Gastrocnemius medialis (tissue), 4 donors: ENCODE data around the gene SFMBT2. TPM values are rescaled to one million over a fixed set of nuclear protein-coding genes. Genes with fewer than 3 reads are reported as not detected.

Source experiments
- ATAC-seq, 2 donors: fragments of 150-250 bp; one replicate each; pipeline ENCODE4 v1.9.1; 2016
- DNase-seq, 2 donors: peaks; one replicate each; pipeline ENCODE4 v3.0.0-alpha.2; 2019
- H3K27ac ChIP-seq, 4 donors: fragments of 200-600 bp; sonication (generic); 1 replicate in 1 of 4; 2 replicates in 3 of 4; pipeline ENCODE4 v1.5.1; 2016 to 2018; ENCODE audit warnings: mild to moderate bottlenecking in 2 of 4, moderate library complexity in 1 of 4
- H3K27me3 ChIP-seq, 3 donors: fragments of 200-600 bp; sonication (generic) in 2 of 3; 1 replicate in 1 of 3; 2 replicates in 2 of 3; pipeline versions ENCODE4 v1.5.1 to v1.6.0; 2016 to 2019; ENCODE audit warnings: mild to moderate bottlenecking in 1 of 3, moderate library complexity in 1 of 3
- H3K36me3 ChIP-seq, 2 donors: fragments of 200-600 bp; sonication (generic) in 1 of 2; one replicate each; pipeline ENCODE4 v1.5.1; 2017 to 2018
- H3K4me1 ChIP-seq, 2 donors: fragments of 200-600 bp; sonication (generic) in 1 of 2; one replicate each; pipeline ENCODE4 v1.5.1; 2016 to 2017; ENCODE audit warnings: mild to moderate bottlenecking in 2 of 2
- H3K4me3 ChIP-seq, 4 donors: fragments of 200-600 bp; sonication (generic) in 3 of 4; 1 replicate in 1 of 4; 2 replicates in 3 of 4; pipeline ENCODE4 v1.5.1; 2016 to 2019; ENCODE audit warnings: mild to moderate bottlenecking in 2 of 4
- H3K9me3 ChIP-seq, 3 donors: fragments of 200-600 bp; sonication (generic) in 2 of 3; 1 replicate in 1 of 3; 2 replicates in 2 of 3; pipeline ENCODE4 v1.5.1; 2016 to 2019
- POLR2A ChIP-seq, 2 donors: fragments of 450-650 bp; IDR thresholded peaks; one replicate each; pipeline ENCODE4 v1.6.1; 2017; ENCODE audit warnings: antibody characterized with exemption in 2 of 2, mild to moderate bottlenecking in 2 of 2, moderate library complexity in 2 of 2
- in situ Hi-C, 4 donors: fragments of 200-750 bp; cut with MboI; loops; one replicate each; pipeline versions ENCODE4 v1.15.0 to v1.8.0; 2017; ENCODE audit warnings: low sequenced_read_pairs in 4 of 4
- intact Hi-C: fragments of 100-400 bp; cut with DNase I; formaldehyde crosslinking; loops from one replicate; pipeline ENCODE4 v1.15.1; 2023; ENCODE audit warnings: low total_unique reads
- total RNA-seq, 4 donors: library from RNA; depleted of rRNA; stranded (reverse); fragments of >200 nt; gene quantifications; one replicate each; pipeline versions ENCODE4 v1.1.0 to v1.2.3, GENCODE V29; 2016
- TF ChIP-seq, protein P1 (sequence below), 5 experiments: fragments of 450-650 bp in 3 of 5; fragments of 200-600 bp in 2 of 5; sonication (generic) in 2 of 5; IDR thresholded peaks in 4 of 5; conservative IDR thresholded peaks in 1 of 5; 1 replicate in 4 of 5; 2 replicates in 1 of 5; pipeline ENCODE4 v1.5.1; 2016 to 2019; ENCODE audit warnings: antibody characterized with exemption in 5 of 5, mild to moderate bottlenecking in 3 of 5, moderate library complexity in 3 of 5

SFMBT2 gene
- total RNA-seq, 4 donors from 2014 or later = 1.1 to 6.9 (median 2.1) TPM

DNA sequence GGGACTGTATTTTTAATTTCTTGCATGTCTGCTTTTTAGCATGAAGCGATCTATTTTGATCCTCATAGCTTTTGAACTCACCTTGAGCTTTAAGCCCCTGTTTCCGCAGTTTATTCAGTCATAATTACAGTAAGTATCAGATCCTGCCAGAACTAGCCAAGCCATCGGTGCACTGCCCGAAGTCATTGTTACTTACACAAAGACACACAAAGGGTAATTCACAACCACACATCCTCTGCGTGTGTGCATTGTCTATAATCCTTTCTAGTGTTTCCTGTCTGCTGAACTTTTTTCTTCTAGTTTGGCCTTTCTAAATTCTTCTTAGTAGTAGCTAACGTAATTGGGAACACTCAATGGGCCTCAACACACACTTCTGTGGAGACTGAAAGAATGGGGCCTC lies 133.0 kb downstream of the SFMBT2 start:
- intact Hi-C loops (no loop called here), in situ Hi-C loops (no loop called here)
- DNase-seq (no peak), ATAC-seq (no peak)
- H3K27ac ChIP-seq = no peak overlapping the region
- TF ChIP-seq POLR2A (IDR thresholded peaks at IDR 0.05) = no peak
- TF ChIP-seq, protein P1, sequence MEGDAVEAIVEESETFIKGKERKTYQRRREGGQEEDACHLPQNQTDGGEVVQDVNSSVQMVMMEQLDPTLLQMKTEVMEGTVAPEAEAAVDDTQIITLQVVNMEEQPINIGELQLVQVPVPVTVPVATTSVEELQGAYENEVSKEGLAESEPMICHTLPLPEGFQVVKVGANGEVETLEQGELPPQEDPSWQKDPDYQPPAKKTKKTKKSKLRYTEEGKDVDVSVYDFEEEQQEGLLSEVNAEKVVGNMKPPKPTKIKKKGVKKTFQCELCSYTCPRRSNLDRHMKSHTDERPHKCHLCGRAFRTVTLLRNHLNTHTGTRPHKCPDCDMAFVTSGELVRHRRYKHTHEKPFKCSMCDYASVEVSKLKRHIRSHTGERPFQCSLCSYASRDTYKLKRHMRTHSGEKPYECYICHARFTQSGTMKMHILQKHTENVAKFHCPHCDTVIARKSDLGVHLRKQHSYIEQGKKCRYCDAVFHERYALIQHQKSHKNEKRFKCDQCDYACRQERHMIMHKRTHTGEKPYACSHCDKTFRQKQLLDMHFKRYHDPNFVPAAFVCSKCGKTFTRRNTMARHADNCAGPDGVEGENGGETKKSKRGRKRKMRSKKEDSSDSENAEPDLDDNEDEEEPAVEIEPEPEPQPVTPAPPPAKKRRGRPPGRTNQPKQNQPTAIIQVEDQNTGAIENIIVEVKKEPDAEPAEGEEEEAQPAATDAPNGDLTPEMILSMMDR (IDR thresholded peaks at IDR 0.05 in 4 of 5, conservative IDR thresholded peaks at IDR 0.05 in 1 of 5) = no peak
- H3K4me3 ChIP-seq = no peak overlapping the region
- H3K9me3 ChIP-seq = no peaks in the 10 kb centered on the region
- H3K27me3 ChIP-seq = no peaks in the 10 kb centered on the region
- H3K4me1 ChIP-seq = peaks cover 0 to 5% of the 10 kb centered on the region in 2 donors
- H3K36me3 ChIP-seq = no peaks in the 10 kb centered on the region

DNA sequence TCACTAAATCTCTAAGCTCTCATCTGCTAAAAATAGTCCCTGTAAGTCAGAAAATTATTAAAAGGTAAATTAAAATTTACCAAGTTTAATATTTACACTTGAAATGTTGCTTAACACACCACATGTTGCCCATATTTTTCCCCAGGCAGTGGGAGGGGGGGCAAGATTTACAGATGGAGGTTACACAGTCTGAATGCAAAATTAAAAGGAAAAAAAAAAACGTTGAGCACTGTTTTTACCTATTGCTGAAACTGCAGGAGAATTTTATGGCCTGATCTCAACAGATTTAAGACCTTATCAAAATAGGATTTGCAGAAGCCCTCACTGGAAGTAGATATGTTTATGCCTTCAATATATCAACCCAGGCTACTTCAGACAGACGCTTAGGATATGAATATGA lies 133.4 kb downstream of the SFMBT2 start:
- no peaks in the 10 kb centered on the region for H3K9me3 ChIP-seq
- no peaks in the 10 kb centered on the region for H3K27me3 ChIP-seq
- DNase-seq = no peak
- no peak for ATAC-seq
- no peak overlapping the region for H3K4me3 ChIP-seq
- in situ Hi-C loops (no loop called here), intact Hi-C loops (no loop called here)
- TF ChIP-seq, protein P1 (IDR thresholded peaks at IDR 0.05 in 4 of 5, conservative IDR thresholded peaks at IDR 0.05 in 1 of 5) = no peak
- no peak for TF ChIP-seq POLR2A (IDR thresholded peaks at IDR 0.05)
- H3K27ac ChIP-seq = no peak overlapping the region
- H3K36me3 ChIP-seq = no peaks in the 10 kb centered on the region
- peaks cover 0 to 5% of the 10 kb centered on the region in 2 donors for H3K4me1 ChIP-seq

DNA sequence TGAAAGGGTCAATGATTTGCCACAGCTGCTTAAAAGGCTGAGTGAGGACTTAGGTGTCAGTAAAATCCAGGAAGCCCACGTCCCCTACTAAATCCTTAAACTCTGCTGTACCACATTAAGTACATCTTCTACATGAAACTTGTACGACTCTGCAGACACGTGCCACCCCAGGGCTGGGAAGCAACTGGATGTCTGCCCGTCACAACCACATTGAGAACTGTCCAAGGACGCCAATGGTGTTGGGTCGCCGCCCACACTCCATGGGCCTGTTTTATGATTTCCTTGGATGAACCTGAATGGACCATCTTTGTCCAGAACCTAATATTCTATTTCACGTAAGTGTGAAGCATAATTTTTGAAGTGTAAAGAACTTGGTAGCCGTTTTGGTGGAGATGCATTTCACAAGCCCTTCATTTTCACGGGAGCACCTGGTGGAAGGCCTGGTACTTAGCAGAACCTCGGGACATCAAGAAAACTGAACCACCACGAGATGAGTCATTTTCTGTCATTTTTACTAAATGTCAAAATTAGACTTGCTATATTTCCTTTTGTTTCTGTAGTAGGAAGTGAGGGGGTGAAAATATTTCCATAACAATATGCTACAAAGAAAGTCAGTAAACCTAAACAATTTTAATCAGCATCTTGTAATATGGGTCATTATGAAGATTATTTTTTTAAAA lies 134.9 kb downstream of the SFMBT2 start:
- in situ Hi-C loops (no loop called here), intact Hi-C loops (no loop called here)
- DNase-seq (no peak), ATAC-seq (peak; percentile 65 to 72)
- Histone ChIP-seq H3K27ac (no peak overlapping the region), H3K9me3 (no peaks in the 10 kb centered on the region), H3K36me3 (no peaks in the 10 kb centered on the region), H3K27me3 (no peaks in the 10 kb centered on the region), H3K4me3 (no peak overlapping the region), H3K4me1 (peaks cover 0 to 5% of the 10 kb centered on the region in 2 donors)
- TF ChIP-seq, protein P1 (IDR thresholded peaks at IDR 0.05 in 4 of 5, conservative IDR thresholded peaks at IDR 0.05 in 1 of 5) = no peak
- TF ChIP-seq POLR2A (IDR thresholded peaks at IDR 0.05) = no peak

DNA sequence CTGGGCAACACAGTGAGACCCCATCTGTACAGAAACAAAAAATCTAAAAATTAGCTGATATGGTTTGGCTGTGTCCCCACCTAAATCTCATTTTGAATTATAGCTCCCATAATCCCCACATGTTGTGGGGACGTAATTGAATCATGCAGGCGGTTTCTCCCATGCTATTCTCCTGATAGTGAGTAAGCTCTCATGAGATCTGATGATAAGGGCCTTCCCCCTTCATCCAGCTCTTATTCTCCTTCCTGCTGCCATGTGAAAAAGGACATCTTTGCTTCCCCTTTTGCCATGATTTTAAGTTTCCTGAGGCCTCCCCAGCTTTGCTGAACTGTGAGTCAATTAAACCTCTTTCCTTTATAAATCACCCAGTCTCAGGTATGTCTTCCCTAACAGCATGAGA lies 136.5 kb downstream of the SFMBT2 start:
- no peak for DNase-seq
- intact Hi-C loops (no loop called here), in situ Hi-C loops (no loop called here)
- Histone ChIP-seq H3K27me3 (no peaks in the 10 kb centered on the region), H3K4me3 (no peak overlapping the region), H3K27ac (no peak overlapping the region), H3K9me3 (no peaks in the 10 kb centered on the region), H3K36me3 (no peaks in the 10 kb centered on the region), H3K4me1 (peaks cover 0 to 16% of the 10 kb centered on the region in 2 donors)
- no peak for TF ChIP-seq POLR2A (IDR thresholded peaks at IDR 0.05)
- TF ChIP-seq, protein P1 (IDR thresholded peaks at IDR 0.05 in 4 of 5, conservative IDR thresholded peaks at IDR 0.05 in 1 of 5) = no peak
- no peak for ATAC-seq

DNA sequence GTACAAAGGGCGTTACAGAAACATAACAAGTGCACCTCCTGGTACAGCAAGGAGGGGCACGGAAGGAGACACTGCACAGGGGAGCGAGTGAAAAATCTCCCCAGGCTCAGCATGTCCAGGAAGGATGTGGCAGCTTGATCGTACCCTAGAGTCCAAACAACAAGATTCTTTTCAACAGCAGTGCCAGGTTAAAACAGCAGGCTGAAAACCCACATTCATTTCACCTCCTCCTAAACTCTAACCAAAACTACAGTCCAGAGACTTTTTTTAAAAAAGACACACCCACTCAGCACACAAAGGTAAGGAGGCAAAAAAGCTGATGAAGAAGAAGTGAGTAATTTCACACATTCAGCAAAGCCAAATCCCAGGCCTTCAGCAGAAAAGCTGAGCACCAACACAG lies 138.8 kb downstream of the SFMBT2 start:
- no peak overlapping the region for H3K27ac ChIP-seq
- intact Hi-C loops (no loop called here), in situ Hi-C loops (no loop called here)
- H3K4me1 ChIP-seq = peaks cover 0 to 22% of the 10 kb centered on the region in 2 donors
- no peak overlapping the region for H3K4me3 ChIP-seq
- no peak for TF ChIP-seq POLR2A (IDR thresholded peaks at IDR 0.05)
- TF ChIP-seq, protein P1 (IDR thresholded peaks at IDR 0.05 in 4 of 5, conservative IDR thresholded peaks at IDR 0.05 in 1 of 5) = no peak
- ATAC-seq = no peak
- no peak for DNase-seq
- H3K27me3 ChIP-seq = no peaks in the 10 kb centered on the region
- no peaks in the 10 kb centered on the region for H3K9me3 ChIP-seq
- H3K36me3 ChIP-seq = no peaks in the 10 kb centered on the region
